Glutamatergic neuron (in vitro differentiated cells): ENCODE results near the gene CAPN2. TPM values are rescaled to one million over a fixed set of nuclear protein-coding genes. Genes with fewer than 3 reads are reported as not detected.
A peak's percentile ranks its signal among the peaks of the same experiment; 100 is the strongest.

Experiments used
- DNase-seq: peaks from one replicate; pipeline ENCODE4 v3.0.0; 2022
- H3K27ac Mint-ChIP-seq: one replicate; pipeline ENCODE4 v1.8.0; 2020; ENCODE audit warnings: mild to moderate bottlenecking, mixed read lengths, inconsistent platforms; ENCODE audit not compliant: unreplicated experiment
- H3K27me3 Mint-ChIP-seq: one replicate; pipeline ENCODE4 v1.8.0; 2020; ENCODE audit warnings: mild to moderate bottlenecking, moderate library complexity, mixed read lengths, inconsistent platforms; ENCODE audit not compliant: unreplicated experiment
- H3K36me3 Mint-ChIP-seq: one replicate; pipeline ENCODE4 v1.8.0; 2020; ENCODE audit warnings: mild to moderate bottlenecking, mixed read lengths, inconsistent platforms; ENCODE audit not compliant: unreplicated experiment
- H3K4me1 Mint-ChIP-seq: one replicate; pipeline ENCODE4 v1.8.0; 2020; ENCODE audit warnings: mild to moderate bottlenecking, low read depth, mixed read lengths, inconsistent platforms; ENCODE audit not compliant: unreplicated experiment
- H3K4me3 Mint-ChIP-seq: one replicate; pipeline ENCODE4 v1.8.0; 2020; ENCODE audit warnings: mild to moderate bottlenecking, mixed read lengths, inconsistent platforms; ENCODE audit not compliant: unreplicated experiment
- H3K9me3 Mint-ChIP-seq: one replicate; pipeline ENCODE4 v1.8.0; 2020; ENCODE audit warnings: mild to moderate bottlenecking, moderate library complexity, mixed read lengths, inconsistent platforms; ENCODE audit not compliant: unreplicated experiment
- CTCF ChIP-seq: fragments of 200-600 bp; sonication (generic); IDR thresholded peaks from one replicate; pipeline ENCODE4 v1.5.0; 2021; ENCODE audit not compliant: partially characterized antibody, unreplicated experiment
- total RNA-seq: library from RNA; stranded (reverse); fragmentation: NEBNext Ultra II Directional; extraction: Animal tissue kit (Norgen Biotek cat#: 25700); gene quantifications from one replicate; pipeline ENCODE4 v1.2.1, GENCODE V29; 2021; ENCODE audit not compliant: unreplicated experiment

Gene CAPN2
- total RNA-seq, 1 donor from 2014 or later, result 25.6 TPM

GRCh38 chr1:223678841-223679240 is 33.5 kb upstream of the CAPN2 start:
- H3K4me3 Mint-ChIP-seq, result no peak overlapping the region

GRCh38 chr1:223680188-223680587 is 32.2 kb upstream of the CAPN2 start:
- no peak for DNase-seq
- Mint-ChIP-seq H3K27me3 (peaks cover 4% of the 10 kb centered on the region), H3K36me3 (peaks cover 10% of the 10 kb centered on the region), H3K4me3 (no peak overlapping the region), H3K4me1 (no peaks in the 10 kb centered on the region), H3K27ac (no peak overlapping the region), H3K9me3 (peaks cover 4% of the 10 kb centered on the region)
- TF ChIP-seq CTCF, result no peak

More at GRCh38 chr1:223678841-223679240, 33.5 kb upstream of the CAPN2 start:
- Mint-ChIP-seq H3K4me1 (no peaks in the 10 kb centered on the region), H3K27ac (no peak overlapping the region), H3K27me3 (peaks cover 3% of the 10 kb centered on the region), H3K9me3 (peaks cover 7% of the 10 kb centered on the region), H3K36me3 (peaks cover 19% of the 10 kb centered on the region)
- DNase-seq, result no peak
- no peak for TF ChIP-seq CTCF

- no peak overlapping the region for H3K4me3 Mint-ChIP-seq
- DNase-seq, result no peak
- TF ChIP-seq CTCF, result no peak
- peaks cover 4% of the 10 kb centered on the region for H3K27me3 Mint-ChIP-seq
- no peaks in the 10 kb centered on the region for H3K36me3 Mint-ChIP-seq
- no peak overlapping the region for H3K27ac Mint-ChIP-seq
- H3K9me3 Mint-ChIP-seq, result no peaks in the 10 kb centered on the region
- no peaks in the 10 kb centered on the region for H3K4me1 Mint-ChIP-seq
These were observed 29.8 kb upstream of the CAPN2 start for GRCh38 chr1:223682502-223682901.

- Mint-ChIP-seq H3K27ac (no peak overlapping the region), H3K27me3 (peaks cover 1% of the 10 kb centered on the region), H3K9me3 (no peaks in the 10 kb centered on the region), H3K4me3 (no peak overlapping the region), H3K4me1 (no peaks in the 10 kb centered on the region), H3K36me3 (no peaks in the 10 kb centered on the region)
- peak; percentile 80 for TF ChIP-seq CTCF
- DNase-seq, result peak; percentile 75
These were observed 28.5 kb upstream of the CAPN2 start for GRCh38 chr1:223683586-223684487.

GRCh38 chr1:223684488-223684792 is 27.9 kb upstream of the CAPN2 start:
- H3K27ac Mint-ChIP-seq, result no peak overlapping the region

More at GRCh38 chr1:223684488-223684792, 27.9 kb upstream of the CAPN2 start:
- Mint-ChIP-seq H3K27me3 (peaks cover 1% of the 10 kb centered on the region), H3K4me3 (no peak overlapping the region), H3K9me3 (no peaks in the 10 kb centered on the region), H3K36me3 (no peaks in the 10 kb centered on the region), H3K4me1 (no peaks in the 10 kb centered on the region)
- TF ChIP-seq CTCF, result peak; percentile 19
- DNase-seq, result no peak
